Thyroid gland (tissue), 4 donors: Measurements from ENCODE around the gene MICOS13. TPM values are rescaled to one million over a fixed set of nuclear protein-coding genes. Genes with fewer than 3 reads are reported as not detected.

Experiments used
- DNase-seq, 2 donors: peaks; one replicate each; pipeline ENCODE4 v3.0.0-alpha.2; 2019
- H3K27ac ChIP-seq, 3 donors: fragments of 200-600 bp; sonication (generic); 1 replicate in 2 of 3; 2 replicates in 1 of 3; pipeline ENCODE4 v1.5.1; 2016 to 2019; ENCODE audit warnings: mild to moderate bottlenecking in 1 of 3, moderate library complexity in 1 of 3
- H3K27me3 ChIP-seq: fragments of 200-600 bp; sonication (generic); one replicate; pipeline ENCODE4 v1.5.1; 2019
- H3K36me3 ChIP-seq, 2 donors: fragments of 200-600 bp; sonication (generic); one replicate each; pipeline ENCODE4 v1.5.1; 2016 to 2019
- H3K4me1 ChIP-seq, 2 donors: fragments of 200-600 bp; sonication (generic); one replicate each; pipeline ENCODE4 v1.5.1; 2017 to 2019
- H3K4me3 ChIP-seq, 3 donors: fragments of 200-600 bp; sonication (generic); replicated peaks in 1 of 3; 1 replicate in 2 of 3; 2 replicates in 1 of 3; pipeline ENCODE4 v1.5.1; 2016; ENCODE audit warnings: mild to moderate bottlenecking in 1 of 3
- H3K9me3 ChIP-seq: fragments of 200-600 bp; sonication (generic); one replicate; pipeline ENCODE4 v1.5.1; 2017
- POLR2A ChIP-seq, 2 donors: fragments of 450-650 bp; IDR thresholded peaks; one replicate each; pipeline ENCODE4 v1.6.1; 2017; ENCODE audit warnings: antibody characterized with exemption in 2 of 2, mild to moderate bottlenecking in 2 of 2, moderate library complexity in 1 of 2
- WGBS, 2 donors: methylation state at CpG; one replicate each; pipeline ENCODE4 v1.1.5; 2017; 5-methylcytosine and 5-hydroxymethylcytosine counted together
- intact Hi-C: fragments of 100-400 bp; cut with DNase I; formaldehyde crosslinking; loops from one replicate; pipeline ENCODE4 v1.15.1; 2023
- total RNA-seq, 4 donors: library from RNA; depleted of rRNA; stranded (reverse); fragments of >200 nt; gene quantifications; one replicate each; pipeline ENCODE4 v1.2.3, GENCODE V29; 2016
- TF ChIP-seq, protein P1 (sequence below), 6 experiments: fragments of 200-600 bp in 3 of 6; fragments of 450-650 bp in 3 of 6; sonication (generic) in 3 of 6; IDR thresholded peaks; one replicate each; pipeline ENCODE4 v1.5.1; 2016 to 2019; ENCODE audit warnings: antibody characterized with exemption in 6 of 6, mild to moderate bottlenecking in 2 of 6, inconsistent platforms in 1 of 6, moderate library complexity in 1 of 6

MICOS13 gene
- total RNA-seq, 4 donors from 2014 or later: 20.1 to 68.3 (median 47.2) TPM

DNA sequence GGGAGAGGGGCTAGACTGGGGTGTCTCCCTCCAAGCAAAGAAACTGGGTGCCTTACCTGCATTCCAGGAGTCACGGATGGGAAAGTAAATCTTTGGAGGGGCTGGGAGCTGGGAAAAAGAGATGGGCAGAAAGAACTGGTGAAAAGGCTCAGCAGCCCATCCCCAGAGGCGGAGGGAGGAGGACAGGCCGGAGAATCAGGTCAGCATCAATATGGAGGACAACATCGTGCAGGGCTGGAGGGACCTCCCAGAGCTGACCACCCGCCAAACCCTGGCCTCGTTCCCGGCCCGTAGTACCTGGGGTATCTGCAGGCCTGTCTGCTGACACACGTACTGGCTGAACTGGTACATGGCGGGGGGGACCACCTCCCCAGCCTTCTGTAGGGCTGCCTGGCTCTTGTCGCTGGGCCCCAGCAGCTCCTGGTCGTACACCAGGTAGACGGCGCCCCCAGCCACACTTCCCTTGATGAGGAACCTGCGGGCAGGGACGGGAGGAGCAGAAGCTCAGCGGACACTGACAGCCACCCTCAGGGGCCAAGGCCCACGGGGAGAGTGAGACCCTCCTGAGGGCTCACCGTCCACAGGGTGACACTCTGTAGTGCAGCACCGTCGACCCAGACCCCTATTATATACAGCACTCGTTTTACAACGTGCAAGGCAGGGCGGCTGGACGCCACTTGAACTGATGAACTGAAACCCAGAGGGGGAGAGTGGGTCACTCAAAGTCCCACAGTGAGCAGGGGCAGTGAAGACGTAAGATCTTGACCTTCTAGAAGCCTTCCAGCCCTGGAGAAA lies 830 bp downstream of the MICOS13 start:
- no peak for DNase-seq
- H3K27ac ChIP-seq: peak overlapping the region in 2 of 3 donors; percentile 92 to 96

DNA sequence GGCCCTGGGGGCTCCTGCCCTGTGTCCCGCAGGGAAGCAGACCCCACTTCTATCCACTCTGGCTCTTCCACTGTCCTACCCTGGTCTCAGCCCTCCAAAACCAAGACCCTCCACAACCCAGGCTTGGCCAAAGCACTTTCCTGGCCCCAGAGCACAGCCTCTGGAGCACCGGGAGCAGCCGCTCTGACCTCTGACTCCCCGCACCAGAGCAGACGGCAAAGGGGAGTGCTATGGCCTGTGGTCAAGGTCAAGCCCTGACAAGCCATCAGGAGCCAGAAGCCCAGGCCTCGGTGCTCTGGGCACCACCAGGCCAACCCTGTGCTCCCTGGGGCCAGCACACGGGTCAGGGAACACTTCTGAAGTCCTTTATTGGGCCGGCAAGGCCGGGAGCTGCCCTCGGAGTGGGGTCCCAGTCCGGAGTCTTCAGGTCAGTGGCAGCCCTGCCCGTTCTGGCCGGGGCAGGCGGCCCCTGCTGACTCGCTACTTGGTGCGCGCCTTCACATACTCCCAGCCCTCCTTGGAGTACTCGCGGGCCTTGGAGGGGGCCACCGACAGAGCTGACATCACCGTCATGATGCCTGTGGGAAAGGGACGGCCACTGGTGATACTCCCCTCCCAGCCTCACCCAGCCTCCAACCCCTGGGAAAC lies 2.1 kb downstream of the MICOS13 start:
- WGBS, 2 donors: 85 to 91% methylated on average over 4 to 14 of the region's 22 CpGs
- H3K9me3 ChIP-seq: no peaks in the 10 kb centered on the region
- H3K27ac ChIP-seq: no peak overlapping the region
- no peak for DNase-seq
- no peaks in the 10 kb centered on the region for H3K36me3 ChIP-seq
- TF ChIP-seq, protein P1, sequence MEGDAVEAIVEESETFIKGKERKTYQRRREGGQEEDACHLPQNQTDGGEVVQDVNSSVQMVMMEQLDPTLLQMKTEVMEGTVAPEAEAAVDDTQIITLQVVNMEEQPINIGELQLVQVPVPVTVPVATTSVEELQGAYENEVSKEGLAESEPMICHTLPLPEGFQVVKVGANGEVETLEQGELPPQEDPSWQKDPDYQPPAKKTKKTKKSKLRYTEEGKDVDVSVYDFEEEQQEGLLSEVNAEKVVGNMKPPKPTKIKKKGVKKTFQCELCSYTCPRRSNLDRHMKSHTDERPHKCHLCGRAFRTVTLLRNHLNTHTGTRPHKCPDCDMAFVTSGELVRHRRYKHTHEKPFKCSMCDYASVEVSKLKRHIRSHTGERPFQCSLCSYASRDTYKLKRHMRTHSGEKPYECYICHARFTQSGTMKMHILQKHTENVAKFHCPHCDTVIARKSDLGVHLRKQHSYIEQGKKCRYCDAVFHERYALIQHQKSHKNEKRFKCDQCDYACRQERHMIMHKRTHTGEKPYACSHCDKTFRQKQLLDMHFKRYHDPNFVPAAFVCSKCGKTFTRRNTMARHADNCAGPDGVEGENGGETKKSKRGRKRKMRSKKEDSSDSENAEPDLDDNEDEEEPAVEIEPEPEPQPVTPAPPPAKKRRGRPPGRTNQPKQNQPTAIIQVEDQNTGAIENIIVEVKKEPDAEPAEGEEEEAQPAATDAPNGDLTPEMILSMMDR (IDR thresholded peaks at IDR 0.05): no peak
- TF ChIP-seq POLR2A (IDR thresholded peaks at IDR 0.05): no peak
- peaks cover 8 to 15% of the 10 kb centered on the region in 2 donors for H3K4me1 ChIP-seq
- no peaks in the 10 kb centered on the region for H3K27me3 ChIP-seq
- intact Hi-C loops: no loop called here
- H3K4me3 ChIP-seq: no peak overlapping the region

More for the DNA sequence above, 830 bp downstream of the MICOS13 start:
- Histone ChIP-seq H3K9me3 (no peaks in the 10 kb centered on the region), H3K27me3 (no peaks in the 10 kb centered on the region), H3K4me1 (peaks cover 8 to 15% of the 10 kb centered on the region in 2 donors), H3K36me3 (no peaks in the 10 kb centered on the region), H3K4me3 (peak overlapping the region; percentile 93 to 99 (median 98))
- TF ChIP-seq, protein P1 (IDR thresholded peaks at IDR 0.05): no peak
- TF ChIP-seq POLR2A (IDR thresholded peaks at IDR 0.05): no peak
- intact Hi-C loops: no loop called here
- WGBS, 2 donors: 37 to 48% methylated on average over 11 to 13 of the region's 26 CpGs

DNA sequence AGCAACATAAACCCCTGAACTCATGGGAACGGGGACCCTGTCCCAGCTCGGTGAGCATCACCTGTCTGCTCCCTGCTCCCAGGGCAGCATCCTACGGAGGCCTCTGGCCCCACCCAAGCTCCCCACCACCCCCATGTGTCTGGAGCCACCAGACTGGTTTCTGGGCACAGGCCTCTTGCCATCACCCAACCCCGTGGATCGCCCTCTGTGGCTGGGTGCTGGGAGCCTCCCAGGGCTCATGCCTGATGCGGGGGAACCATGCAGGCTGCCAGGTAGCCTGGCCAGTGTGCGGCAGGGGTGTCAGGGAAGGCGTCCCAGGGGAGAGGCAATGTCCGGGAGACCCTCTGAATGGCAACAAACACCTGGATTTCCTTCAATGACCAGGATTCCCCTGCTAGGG lies 2.7 kb downstream of the MICOS13 start:
- Histone ChIP-seq H3K36me3 (no peaks in the 10 kb centered on the region), H3K4me3 (no peak overlapping the region), H3K9me3 (no peaks in the 10 kb centered on the region), H3K27me3 (no peaks in the 10 kb centered on the region), H3K4me1 (peaks cover 8 to 15% of the 10 kb centered on the region in 2 donors), H3K27ac (no peak overlapping the region)
- 90 to 94% methylated on average over 7 to 8 of the region's 9 CpGs for WGBS, 2 donors
- no peak for DNase-seq
- TF ChIP-seq, protein P1 (IDR thresholded peaks at IDR 0.05): no peak
- TF ChIP-seq POLR2A (IDR thresholded peaks at IDR 0.05): no peak
- intact Hi-C loops: no loop called here

DNA sequence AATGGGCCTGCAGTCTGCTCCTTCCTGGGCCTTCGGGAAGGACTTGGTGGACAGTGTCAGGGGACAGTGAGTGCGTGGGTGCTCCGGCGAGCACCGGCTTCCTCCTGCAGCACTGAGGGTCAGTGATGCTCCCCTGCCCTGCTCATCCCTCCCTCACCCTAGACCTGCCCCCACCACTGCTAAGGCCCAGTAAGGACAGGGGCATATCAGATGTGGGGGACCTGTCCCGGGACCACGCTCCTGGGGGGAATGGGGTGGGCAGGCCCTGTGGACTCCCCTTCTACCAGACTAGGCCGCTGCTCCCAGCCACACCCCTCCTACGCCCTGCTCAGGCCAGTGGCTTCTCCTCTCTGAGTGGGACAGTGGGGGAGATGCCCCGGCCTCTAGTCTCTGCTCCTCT lies 3.2 kb downstream of the MICOS13 start:
- Histone ChIP-seq H3K4me1 (peaks cover 8 to 15% of the 10 kb centered on the region in 2 donors), H3K27ac (no peak overlapping the region), H3K36me3 (no peaks in the 10 kb centered on the region), H3K4me3 (no peak overlapping the region), H3K27me3 (no peaks in the 10 kb centered on the region), H3K9me3 (no peaks in the 10 kb centered on the region)
- WGBS, 2 donors: 93 to 96% methylated on average over 5 of the region's 10 CpGs
- TF ChIP-seq, protein P1 (IDR thresholded peaks at IDR 0.05): no peak
- TF ChIP-seq POLR2A (IDR thresholded peaks at IDR 0.05): no peak
- DNase-seq: no peak
- intact Hi-C loops: no loop called here

DNA sequence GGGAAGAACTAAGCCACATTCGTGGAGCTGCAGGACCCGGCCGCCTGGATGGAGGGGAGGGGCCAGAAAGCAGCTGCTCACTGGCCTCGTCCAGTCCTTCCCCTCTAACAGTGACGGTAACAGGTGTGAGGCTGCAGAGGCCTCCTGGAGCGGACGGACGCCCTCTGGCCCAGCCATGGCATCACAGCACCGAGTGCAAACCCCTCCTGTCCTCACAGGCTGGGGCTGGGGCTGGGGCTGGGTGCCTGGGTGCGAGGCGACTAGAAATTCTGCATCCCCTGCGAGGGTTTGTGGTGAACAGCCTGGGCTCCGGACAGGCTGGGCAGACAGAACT lies 3.6 kb downstream of the MICOS13 start:
- intact Hi-C loops: no loop called here
- Histone ChIP-seq H3K4me3 (no peak overlapping the region), H3K9me3 (no peaks in the 10 kb centered on the region), H3K36me3 (no peaks in the 10 kb centered on the region), H3K27me3 (no peaks in the 10 kb centered on the region), H3K4me1 (peaks cover 8 to 15% of the 10 kb centered on the region in 2 donors), H3K27ac (no peak overlapping the region)
- DNase-seq: no peak
- TF ChIP-seq, protein P1 (IDR thresholded peaks at IDR 0.05): no peak
- no peak for TF ChIP-seq POLR2A (IDR thresholded peaks at IDR 0.05)
- 83 to 86% methylated on average over 10 to 12 of the region's 13 CpGs for WGBS, 2 donors
